NCI-H345 (cell line): Measurements from ENCODE around the gene ABHD1.
A peak's percentile ranks its signal among the peaks of the same experiment; 100 is the strongest.

Experiments
- DNase-seq: peaks from one replicate; lab custom pipeline; 2025; lab: John Stamatoyannopoulos, UW

The ABHD1 gene

DNA sequence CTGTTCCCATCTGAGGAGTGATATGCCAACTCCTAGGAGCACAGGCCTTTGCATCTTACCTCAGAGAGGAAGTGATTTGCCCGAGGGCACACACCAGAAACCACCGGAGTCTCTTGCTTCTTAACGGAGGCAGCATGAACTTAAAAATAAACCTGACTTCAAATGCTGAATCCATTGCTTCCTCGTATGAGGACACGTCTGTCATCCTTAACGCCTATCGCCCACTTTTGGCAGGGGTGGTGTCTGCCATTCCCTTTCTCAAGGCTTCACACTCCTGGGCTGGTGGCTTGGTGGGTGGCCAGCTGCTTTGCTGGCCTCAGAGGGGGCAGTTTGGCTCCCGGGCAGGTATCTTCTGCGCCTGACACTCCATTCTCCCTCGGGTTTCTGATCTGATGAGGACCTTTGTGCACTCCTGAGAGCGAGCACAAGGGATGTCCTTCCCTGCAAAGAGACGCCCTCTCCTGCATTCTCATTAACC lies 11.9 kb downstream of the ABHD1 start:
- no peak for DNase-seq

DNA sequence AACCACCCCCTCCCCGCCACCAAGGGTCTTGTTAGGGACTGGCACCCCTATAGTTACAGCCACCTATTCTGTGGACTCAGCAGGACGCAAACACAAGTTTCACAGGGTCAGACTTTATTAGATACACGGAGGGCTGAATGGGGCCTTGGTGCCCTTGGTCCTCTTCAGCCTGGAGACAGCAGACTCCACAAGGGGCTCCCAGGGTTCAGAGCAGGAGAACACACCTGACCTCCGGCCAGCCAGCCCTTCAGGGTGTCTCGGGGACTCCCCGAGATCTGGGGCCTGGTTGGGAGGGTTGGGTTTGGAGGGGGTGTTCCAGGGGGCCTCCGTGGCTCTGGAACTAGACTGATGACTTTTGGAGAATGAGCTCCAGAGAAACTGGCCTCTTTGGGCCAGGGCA lies 13.1 kb downstream of the ABHD1 start:
- no peak for DNase-seq

DNA sequence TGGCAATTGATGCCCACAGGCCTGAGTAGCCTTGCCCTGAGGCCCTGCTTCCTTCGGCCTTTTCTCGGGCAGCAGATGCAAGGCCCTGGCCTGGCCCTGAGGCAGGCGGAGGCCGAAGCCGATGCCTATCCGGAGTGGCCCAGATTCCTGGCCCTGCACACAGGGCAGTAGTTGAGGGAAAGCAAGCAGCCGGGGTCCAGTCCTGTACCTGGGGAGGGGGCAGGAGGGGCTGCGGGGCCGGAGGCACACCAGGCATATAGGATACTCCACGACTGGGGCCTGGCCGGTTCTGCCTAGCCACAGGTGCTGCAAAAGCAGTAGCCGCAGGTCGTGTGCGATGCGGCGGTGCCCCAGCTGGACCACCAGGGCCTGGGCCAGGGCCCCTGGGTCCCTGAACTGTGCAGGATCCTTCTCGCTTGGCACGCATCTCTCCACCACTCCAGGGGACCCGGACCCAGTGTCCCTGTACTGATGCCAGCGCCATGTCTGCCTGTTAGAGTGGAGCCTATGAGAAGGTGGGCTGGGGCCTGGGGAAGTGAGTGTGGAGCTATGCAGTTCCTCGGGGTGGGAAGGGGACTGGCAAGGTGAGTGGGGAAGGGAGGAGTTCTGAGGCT lies 13.8 kb downstream of the ABHD1 start:
- no peak for DNase-seq

DNA sequence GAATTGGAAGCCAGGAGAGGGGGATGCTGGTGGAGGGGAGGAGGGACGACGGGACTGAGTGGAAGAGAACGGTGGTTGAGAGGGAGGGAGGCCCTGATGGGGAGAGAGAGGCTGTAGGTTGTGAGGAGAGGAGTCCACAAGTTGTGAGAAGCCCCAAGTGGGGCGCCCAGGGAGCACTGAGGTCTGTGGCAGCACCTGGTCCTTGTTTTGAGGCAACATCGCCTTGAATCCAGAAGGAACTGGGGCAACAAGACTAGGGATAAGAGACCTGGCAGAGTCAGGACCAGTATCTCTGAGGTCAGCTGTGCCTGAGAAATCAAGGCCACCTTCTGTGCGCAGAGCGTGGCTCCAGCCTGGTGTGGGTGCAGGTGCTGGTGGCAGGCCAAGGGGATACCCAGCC lies 14.5 kb downstream of the ABHD1 start:
- DNase-seq, result no peak

DNA sequence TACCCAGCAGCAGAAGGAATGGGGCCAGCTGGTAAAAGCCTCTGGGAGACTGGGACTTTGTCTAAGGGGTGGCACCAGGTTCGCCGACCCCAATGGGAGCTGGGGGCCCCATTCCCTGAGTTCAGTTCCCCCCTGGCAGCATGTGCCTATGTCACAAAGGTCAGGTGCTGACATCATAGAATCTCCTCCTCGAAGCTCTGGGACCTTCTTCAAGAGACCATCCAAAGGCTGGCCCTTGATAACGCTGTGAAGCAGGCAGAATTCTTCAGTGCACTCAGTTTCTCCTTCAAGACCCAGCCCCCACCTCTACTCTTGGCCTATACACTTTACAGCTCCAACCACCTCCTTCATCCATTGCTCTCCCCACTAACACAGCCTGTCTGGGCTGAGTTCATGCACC lies 15.7 kb downstream of the ABHD1 start, which contains the start of gene PRR30:
Gene PRR30, minus strand, starts transcription at position 101 of the 400 bp plus-strand sequence. CDS start 1,081 bp downstream, outside the sequence.
- DNase-seq, result no peak

DNA sequence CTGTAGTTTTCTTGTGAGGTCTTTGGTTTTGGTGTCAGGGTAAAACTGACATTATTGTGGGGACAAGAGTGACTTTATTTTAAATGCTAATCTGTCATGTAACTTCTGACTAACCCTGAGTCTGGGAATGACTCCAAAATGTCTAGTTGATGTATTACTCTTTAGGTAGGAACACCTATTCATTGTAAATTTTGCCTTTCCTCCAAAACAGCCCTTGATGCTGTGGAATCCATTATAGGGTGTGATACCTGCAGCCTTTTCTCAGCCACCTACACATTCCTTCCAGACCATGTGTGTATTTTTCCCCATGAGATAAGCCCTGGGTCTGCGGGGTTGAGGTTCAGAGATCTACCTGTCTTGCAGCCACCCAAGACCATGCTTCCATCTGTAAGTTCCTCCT lies 19.7 kb downstream of the ABHD1 start:
- DNase-seq, result no peak

DNA sequence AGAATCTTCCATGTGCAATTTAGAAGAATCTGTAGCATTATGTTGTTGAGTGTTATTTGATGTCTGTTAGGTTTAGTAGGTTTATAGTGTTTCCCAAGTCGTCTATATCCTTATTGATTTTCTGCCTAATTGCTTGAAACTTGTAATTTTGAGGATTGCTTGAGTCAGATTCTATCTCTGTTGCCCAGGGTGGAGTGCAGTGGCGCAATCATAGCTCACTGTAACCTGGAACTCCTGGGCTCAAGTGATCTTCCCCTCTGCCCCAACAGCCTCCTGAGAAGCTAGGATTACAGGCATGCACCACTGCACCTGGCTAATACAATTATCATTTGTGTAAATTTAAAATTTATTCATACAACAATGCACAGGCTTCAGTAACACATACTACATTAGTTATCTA lies 22.1 kb downstream of the ABHD1 start:
- DNase-seq, result no peak

DNA sequence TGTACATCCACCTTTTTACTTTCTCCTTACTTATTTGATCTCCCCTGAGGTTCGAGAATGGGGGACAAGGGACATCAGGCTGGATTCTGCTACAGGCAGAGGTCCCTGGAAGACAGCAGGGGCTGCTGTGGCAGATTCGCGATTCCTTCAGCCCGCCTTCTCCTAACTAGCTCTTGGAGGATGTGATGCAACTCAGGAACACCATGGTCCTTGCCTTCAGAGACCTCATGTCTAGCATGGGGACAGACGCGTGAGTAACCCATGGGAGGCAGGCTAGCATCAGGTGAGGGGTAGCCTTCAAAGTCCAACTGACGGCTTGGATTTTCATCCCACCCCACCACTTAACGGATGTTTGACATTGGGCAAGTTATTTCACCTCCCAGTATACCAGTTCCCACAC lies 24.3 kb downstream of the ABHD1 start:
- no peak for DNase-seq

DNA sequence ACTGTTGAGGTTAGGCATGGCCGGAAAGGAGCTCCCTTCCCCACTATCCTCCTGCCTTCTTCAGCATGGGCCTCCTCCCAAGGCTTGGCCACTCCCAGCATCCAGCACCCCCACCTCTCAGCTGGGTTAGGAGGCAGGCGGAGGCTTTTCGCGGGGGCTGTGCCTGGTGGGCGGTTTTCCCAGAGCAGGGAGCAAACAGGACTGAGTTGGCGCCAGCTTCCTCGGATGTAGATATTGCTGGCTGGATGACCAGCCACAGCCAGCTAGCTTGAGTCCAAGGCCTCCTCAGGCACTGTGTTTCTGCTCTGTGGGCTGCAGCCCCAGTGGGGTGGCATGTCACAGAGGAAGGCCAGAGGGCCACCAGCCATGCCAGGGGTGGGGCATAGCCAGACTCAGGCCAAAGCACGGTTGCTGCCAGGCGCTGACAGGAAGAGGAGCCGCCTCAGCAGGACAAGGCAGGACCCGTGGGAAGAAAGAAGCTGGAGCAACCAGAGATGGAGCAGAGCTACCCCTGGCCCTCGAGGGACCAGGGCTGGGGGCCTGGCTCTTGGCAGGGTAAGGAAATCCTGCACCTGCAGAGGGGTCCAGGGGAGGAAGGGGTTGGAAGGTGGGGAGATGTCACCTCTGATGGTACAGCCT lies 25.3 kb downstream of the ABHD1 start, which contains the start of gene TCF23:
Gene TCF23, plus strand, starts transcription at position 204 of the 639 bp plus-strand sequence. Its CDS starts 130 bp downstream, at position 334.
- DNase-seq, result no peak

DNA sequence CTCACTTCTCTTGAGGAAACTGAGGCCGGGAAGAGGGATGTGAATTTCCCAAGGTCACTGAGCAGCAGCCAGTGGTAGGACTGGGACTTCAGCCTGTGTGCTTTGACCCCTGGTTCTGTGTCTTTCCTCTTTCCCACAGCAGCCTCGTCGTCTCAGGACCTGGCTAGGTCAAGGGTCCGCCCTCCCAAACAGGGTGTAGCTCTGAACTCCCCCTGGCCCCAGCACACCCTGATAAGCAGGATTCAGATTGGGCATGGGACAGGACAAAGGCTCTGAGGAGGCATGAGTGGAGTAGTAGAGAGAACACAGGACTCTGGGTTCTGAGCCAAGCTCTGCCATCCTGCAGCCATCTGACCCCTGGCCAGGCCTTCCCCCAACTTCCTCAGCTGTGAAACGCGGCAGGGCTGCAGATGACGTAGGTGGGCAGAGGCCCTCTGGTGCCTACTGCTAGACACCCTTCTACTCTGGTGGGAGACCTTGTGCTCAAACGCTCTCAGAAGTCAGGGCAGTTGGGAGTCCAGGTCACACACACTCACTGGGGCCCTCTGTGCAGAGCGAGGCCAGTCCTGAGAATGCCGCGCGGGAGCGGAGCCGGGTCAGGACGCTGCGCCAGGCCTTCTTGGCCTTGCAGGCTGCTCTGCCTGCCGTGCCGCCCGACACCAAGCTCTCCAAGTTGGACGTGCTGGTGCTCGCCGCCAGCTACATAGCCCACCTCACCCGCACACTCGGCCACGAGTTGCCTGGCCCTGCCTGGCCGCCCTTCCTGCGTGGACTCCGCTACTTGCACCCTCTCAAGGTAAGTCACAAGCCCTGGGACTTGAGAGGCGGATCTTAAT lies 26.2 kb downstream of the ABHD1 start:
- no peak for DNase-seq

DNA sequence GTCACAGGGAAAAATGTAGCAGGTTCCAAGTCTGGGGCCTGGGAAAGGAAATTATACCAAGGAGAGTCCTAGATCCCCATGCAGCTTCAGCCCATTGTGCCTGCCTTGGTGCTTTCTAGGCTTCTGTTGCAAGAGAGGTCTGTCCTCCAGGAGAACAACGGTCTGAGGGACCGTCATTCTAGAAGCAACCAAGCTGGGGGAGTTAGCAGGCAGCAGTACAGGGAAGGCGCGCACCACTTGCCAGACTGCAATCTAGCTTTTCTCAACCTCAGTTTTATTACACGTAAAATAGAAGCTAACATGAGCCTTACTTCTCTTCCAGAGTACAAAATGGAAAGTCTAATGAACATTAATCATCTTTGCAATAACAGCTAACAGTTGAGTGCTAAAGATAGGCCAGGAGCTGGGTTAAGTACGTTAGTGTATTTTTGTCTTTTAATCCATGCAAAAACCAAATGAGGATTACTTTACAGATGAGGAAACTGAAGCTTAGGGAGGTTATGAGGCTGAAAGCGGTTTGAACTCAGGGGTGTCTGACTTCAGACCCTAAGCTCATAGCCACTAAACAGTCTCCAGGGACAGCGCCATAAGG lies 27.1 kb downstream of the ABHD1 start:
- DNase-seq, result no peak

DNA sequence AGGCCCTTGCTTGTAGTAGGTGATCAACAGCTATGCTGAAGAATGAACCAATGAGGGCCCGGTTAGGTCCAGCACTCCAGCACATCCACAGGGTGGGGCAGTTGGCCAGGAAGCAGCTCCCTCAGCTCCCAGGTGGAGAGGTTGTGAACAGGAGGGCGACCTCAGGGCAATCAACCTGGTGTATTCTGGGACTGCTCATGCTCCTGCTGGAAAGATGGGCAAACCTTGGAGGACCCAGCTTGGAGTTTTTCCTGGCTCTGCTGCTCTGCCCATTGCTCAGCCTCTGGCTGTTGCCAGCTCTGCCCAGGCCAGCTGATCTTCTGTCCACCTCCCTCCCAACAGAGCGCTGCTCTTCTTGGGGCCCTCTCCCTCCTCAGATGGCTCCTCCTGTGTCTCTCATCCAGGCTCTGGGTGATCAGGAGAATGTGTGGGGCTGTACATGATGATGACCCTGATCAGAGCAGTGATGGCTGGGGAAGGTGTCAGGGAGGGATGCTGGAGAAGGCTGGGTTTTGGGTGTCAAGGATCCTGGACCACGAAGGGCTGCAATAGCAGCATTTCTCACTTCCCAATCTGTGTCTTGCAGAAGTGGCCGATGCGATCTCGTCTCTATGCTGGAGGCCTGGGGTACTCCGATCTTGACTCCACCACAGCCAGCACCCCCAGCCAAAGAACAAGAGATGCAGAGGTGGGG lies 28.6 kb downstream of the ABHD1 start:
- DNase-seq, result no peak

DNA sequence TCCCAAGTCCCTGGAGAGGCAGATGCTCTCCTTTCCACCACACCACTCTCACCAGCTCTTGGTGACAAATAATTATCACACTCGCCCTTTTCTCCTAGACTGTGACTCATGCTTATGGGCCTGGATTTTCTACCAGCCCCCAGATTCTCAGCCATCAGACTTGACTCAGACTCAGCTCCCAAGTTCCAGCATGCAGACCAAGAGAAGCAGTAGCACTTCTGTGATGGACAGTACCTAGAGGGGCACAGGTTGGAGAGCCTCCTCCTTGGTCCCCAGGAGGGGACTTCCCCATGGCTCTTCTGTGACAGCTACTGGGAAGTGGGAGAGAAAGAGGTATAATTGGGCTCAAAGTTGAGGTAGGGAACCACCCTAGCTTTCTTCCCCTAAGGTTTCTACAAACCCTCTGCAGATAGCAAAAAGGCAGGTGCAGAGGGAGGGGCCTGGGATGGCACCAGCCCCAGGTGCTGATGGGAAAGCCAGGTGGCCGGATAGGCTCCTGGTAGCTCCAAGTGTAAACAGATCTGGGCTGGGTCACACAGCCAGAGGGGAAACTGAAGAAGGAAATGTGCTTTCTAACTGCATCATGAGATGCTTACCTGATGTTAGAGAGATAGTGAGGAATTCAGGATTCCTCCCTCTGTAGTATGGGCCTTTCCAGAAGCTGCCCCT lies 29.3 kb downstream of the ABHD1 start:
- DNase-seq, result peak; percentile 55

DNA sequence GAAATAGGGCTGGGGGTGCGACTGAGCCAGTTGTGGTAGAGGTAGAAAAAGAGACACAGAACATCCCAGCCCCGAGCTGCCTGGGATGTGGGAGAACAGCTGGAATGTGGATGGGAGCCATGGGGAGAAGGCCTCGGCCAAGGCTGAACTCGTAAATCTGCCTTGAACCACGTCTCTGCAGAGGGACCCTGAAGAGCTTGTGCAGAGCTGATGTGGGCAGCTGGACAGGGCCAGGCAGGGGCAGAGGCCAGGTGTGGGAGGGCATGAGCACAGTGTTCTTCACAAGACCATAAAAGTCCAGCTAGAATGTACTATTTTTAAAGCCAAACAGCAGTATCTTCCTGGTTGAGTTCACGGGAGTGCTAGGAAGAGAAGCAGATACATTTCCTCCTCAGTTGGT lies 30.9 kb downstream of the ABHD1 start:
- no peak for DNase-seq

DNA sequence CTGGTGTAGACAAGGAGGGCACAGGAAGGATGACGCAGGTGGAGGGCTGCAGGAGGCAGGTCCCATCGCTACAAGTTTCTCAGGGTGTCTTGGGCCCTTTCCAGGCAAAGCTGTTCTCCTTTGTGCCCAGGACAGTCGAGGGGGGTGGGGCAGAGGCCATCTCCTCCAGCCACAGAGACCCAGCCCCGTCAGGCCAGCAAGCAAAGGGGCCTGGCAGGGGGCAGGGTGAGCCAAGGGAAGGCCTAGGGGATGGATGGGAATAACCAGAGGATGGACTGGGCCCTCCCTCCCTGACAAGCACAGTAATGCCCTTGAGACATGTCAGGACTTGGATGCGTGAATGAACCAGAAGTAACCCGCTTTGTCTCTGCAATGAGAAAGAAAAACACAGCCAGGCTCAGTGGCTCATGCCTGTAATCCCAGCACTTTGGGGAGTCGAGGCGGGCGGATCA lies 31.5 kb downstream of the ABHD1 start:
- DNase-seq, result no peak

DNA sequence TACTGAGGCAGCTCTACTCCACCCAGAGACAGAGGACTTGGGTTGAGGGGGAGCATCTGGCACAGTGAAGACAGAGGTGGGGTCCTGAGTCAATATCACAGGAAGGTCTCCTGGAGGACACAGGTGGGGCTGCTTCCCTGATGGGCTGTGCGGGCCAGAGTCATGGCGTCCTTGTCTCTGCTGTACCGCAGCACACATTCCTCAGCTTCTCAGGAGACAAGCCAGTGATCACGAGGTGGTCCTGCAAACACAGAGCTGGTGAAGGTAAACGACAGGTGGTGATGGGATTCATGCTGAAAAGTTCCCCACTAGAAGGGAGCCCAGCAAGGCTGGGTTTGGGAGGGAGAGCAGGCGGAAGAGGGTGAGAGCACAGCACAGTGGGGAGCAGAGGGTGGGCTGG lies 34.9 kb downstream of the ABHD1 start:
- no peak for DNase-seq

DNA sequence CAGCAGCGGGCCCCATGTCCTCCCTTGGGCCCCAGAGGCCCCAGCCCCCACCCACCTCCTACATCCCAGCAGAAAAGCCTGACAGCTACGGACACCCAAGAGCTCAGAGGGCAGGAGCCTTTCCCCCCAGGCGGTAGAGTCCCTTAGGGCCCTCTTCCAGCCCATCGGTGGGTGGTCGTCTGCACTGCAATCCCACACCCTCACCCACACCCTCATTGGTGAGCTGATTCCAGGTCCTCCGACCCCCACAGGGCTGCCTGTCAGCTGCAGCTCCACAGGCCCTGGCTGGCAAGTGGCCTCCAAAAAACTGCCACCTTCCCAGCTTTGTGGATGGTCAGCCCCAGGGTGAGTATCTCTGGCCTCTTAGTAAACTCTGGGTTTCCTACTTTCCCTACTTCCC lies 35.7 kb downstream of the ABHD1 start:
- DNase-seq, result no peak

DNA sequence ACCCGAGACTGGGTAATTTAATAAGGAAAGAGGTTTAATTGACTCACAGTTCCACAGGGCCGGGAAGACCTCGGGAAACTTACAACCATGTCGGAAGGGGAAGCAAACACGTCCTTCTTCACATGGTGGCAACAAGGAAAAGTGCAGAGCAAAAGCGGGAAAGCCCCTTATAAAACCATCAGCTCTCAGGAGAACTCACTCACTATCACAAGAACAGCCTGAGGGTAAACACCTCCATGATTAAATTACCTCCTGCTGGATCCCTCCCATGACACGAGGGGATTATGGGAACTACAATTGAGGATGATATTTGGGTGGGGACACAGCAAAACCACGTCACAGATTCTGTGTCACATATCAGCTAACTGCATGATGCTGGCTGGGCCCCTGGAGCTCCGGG lies 36.6 kb downstream of the ABHD1 start:
- DNase-seq, result no peak

DNA sequence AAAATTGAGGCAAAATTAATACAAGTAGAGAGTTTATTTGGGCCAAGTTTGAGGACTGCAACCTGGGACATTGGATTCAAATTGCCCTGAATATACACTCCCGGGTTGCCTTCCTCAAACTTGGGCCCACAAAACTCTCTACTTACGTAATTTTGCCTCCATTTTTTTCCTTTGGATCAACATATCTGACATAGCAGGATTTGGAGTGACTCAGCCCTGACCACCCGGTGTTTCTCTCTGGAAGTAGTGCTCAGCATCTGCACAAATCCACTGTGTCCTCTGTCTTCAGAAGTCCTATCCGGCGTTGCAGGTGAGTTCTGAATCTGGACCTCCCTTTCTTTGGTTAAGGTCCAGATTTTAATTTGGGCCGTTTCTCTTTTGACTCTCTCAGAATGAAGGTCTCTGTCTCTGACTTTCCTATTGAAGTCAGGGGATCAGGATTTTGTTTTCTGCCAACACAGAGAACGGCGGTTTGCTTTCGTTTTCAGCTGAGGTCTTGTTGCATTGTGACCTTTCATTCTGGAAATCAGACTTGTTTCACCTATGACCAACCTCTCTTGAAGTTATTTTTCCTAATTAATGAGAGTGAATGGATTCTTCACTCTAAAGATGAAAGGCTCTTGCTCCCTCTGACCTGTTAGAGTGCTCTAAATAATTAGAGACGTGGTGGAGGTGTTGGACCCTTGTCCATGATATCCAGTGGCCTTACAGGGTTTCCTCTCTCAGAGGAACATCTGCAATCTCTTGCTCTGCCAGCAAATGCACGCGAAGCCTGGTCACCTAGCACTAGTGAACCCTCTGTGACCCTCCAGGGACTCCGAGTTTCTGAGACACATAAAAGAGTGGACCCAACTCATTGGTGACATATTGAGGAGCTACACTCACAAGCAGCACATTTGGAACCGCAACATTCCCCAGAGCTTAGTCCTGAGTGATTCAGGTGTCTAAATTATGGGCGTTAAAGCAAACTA lies 38.8 kb downstream of the ABHD1 start:
- no peak for DNase-seq
